Nephron (organoid): ENCODE results near the gene PRKAB1.
A peak's percentile ranks its signal among the peaks of the same experiment; 100 is the strongest.
"Not testable (repeated sequence)": the region's sequence is repeated elsewhere in the genome, so short reads cannot be mapped to it uniquely, and the experiment has no call there.

Experiments used
- H3K27ac Mint-ChIP-seq, 3 experiments: 2 replicates each; pipeline ENCODE4 v1.8.0; 2020; ENCODE audit warnings: mixed read lengths in 3 of 3, mild to moderate bottlenecking in 2 of 3, moderate library complexity in 1 of 3
- H3K27me3 Mint-ChIP-seq: 2 replicates; pipeline ENCODE4 v1.8.0; 2021; ENCODE audit warnings: low read depth, mild to moderate bottlenecking, moderate library complexity, mixed read lengths
- H3K36me3 Mint-ChIP-seq: 2 replicates; pipeline ENCODE4 v1.8.0; 2020; ENCODE audit warnings: low read depth, mixed read lengths
- H3K4me1 Mint-ChIP-seq: 2 replicates; pipeline ENCODE4 v1.8.0; 2020; ENCODE audit warnings: mixed read lengths
- H3K4me3 Mint-ChIP-seq, 3 experiments: 2 replicates each; pipeline ENCODE4 v1.8.0; 2020; ENCODE audit warnings: mild to moderate bottlenecking in 3 of 3, mixed read lengths in 3 of 3, moderate library complexity in 2 of 3
- H3K9me3 Mint-ChIP-seq: 2 replicates; pipeline ENCODE4 v1.8.0; 2020; ENCODE audit warnings: mixed read lengths
- TF ChIP-seq, protein P1 (sequence below), 3 experiments: fragments of 200-600 bp; sonication (generic); IDR thresholded peaks; one replicate each; pipeline ENCODE4 v1.5.0; 2021; ENCODE audit warnings: antibody characterized with exemption in 3 of 3; ENCODE audit not compliant: unreplicated experiment in 3 of 3

The PRKAB1 gene

DNA sequence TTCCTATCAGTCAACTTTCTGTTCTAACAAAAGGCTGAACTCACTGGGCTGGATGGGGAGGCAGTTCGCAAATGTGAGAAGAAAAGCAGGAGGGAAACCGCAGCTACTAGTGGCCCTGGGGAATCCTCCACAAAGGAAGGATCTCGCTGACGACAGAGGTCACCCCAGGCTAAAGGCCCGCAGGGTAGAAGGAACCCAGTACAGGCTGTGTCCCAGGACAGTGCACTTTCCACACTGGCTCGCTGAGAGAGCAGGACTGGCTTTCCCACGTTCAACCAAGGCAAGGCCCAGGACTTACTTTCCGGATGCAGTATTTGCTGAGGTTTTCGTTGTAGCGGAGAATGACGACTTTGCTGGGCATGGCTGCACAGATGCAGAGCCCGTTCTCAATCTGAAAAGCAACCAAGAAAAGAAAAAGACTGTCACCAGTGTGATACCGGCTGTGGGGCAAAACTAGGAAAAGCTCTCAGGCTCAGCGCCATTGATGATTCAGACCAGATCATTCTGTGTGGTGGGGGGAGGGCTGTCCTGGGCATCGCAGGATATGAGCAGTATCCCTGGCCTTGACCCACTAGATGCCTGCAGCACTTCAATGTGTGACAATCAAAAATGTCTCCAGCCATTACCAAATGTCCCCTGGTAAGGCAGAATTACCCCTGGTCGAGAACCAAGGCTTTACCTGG is 36.3 kb downstream of the PRKAB1 start:
- TF ChIP-seq, protein P1, sequence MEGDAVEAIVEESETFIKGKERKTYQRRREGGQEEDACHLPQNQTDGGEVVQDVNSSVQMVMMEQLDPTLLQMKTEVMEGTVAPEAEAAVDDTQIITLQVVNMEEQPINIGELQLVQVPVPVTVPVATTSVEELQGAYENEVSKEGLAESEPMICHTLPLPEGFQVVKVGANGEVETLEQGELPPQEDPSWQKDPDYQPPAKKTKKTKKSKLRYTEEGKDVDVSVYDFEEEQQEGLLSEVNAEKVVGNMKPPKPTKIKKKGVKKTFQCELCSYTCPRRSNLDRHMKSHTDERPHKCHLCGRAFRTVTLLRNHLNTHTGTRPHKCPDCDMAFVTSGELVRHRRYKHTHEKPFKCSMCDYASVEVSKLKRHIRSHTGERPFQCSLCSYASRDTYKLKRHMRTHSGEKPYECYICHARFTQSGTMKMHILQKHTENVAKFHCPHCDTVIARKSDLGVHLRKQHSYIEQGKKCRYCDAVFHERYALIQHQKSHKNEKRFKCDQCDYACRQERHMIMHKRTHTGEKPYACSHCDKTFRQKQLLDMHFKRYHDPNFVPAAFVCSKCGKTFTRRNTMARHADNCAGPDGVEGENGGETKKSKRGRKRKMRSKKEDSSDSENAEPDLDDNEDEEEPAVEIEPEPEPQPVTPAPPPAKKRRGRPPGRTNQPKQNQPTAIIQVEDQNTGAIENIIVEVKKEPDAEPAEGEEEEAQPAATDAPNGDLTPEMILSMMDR (IDR thresholded peaks at IDR 0.05; ENCODE audit: unreplicated experiment in 3 of 3): no peak
- Mint-ChIP-seq H3K36me3 (peaks cover 42% of the 10 kb centered on the region), H3K27ac (peak overlapping the region in 1 of 3 experiments; percentile 41), H3K4me1 (no peaks in the 10 kb centered on the region), H3K27me3 (no peaks in the 10 kb centered on the region), H3K4me3 (no peak overlapping the region), H3K9me3 (no peaks in the 10 kb centered on the region)

DNA sequence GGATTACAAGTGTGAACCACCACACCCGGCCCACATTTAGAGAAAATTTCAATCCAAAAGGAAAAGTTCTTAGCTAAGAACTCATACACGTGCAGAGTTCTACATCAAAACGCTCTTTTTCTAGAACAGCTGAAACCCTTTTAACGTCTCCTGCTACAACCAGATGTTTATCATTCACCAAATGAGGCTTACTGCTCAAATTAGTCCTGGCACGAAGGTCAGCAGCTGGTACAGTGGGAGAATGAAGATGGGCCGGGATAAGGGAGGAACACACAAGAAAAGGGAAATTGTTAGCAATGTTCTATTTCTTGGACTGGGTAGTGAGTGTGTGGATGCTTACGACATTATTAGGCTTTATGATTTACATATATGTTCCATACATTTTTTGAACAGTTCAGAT is 37.2 kb downstream of the PRKAB1 start:
- TF ChIP-seq, protein P1 (IDR thresholded peaks at IDR 0.05; ENCODE audit: unreplicated experiment in 3 of 3): no peak
- peaks cover 47% of the 10 kb centered on the region for H3K36me3 Mint-ChIP-seq
- no peak overlapping the region for H3K4me3 Mint-ChIP-seq

DNA sequence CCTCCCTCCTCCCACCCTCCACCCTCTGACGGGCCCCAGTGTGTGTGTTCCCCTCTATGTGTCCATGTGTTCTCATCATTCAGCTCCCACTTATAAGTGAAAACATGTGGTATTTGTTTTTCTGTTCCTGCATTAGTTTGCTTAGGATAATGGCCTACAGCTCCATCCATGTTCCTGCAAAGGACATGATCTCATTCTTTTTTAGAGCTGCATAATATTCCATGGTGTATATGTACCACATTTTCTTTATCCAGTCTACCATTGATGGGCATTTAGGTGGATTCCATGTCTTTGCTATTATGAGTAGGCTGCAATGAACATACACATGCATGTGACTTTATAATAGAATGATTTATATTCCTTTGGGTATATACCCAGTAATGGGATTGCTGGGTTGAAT is 38.5 kb downstream of the PRKAB1 start:
- peaks cover 50% of the 10 kb centered on the region for H3K36me3 Mint-ChIP-seq
- H3K27me3 Mint-ChIP-seq, H3K4me1 Mint-ChIP-seq, H3K27ac Mint-ChIP-seq, H3K4me3 Mint-ChIP-seq, H3K9me3 Mint-ChIP-seq: not testable (repeated sequence)

More for the DNA sequence above, 37.2 kb downstream of the PRKAB1 start:
- H3K27ac Mint-ChIP-seq: peak overlapping the region in 1 of 3 experiments; percentile 31
- no peaks in the 10 kb centered on the region for H3K4me1 Mint-ChIP-seq
- H3K9me3 Mint-ChIP-seq: no peaks in the 10 kb centered on the region
- no peaks in the 10 kb centered on the region for H3K27me3 Mint-ChIP-seq

DNA sequence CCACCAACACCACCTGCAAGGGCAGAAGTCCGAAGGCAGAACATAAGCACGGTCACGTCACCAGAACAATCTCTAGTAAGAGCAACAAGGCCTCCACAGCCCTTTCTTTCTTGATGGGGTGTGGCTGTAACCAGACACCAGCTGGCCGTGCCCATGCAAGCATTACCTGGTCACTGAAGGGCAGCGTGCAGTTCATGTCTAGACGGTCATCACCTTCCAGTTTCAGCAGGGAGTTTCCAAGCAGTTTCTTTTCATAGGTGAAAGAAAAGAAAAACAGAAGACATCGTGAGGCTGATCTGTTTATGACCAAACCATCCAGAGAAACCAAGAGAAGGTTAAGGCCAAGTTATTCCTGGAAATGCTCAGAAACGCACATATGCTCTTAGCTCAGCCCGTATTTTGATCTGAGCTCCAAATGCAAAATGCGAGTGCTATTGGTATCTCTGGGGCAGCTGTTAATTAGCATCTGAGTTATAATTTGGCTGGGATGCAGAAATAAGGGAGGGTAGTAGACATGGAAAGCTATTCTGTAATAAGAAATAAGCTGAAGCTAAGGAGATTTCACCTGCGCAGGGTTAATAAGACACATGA is 42.5 kb downstream of the PRKAB1 start:
- Mint-ChIP-seq H3K9me3 (no peaks in the 10 kb centered on the region), H3K27ac (peak overlapping the region; percentile 95 to 97 (median 96)), H3K4me1 (peaks cover 9% of the 10 kb centered on the region), H3K27me3 (no peaks in the 10 kb centered on the region), H3K4me3 (peak overlapping the region in 1 of 3 experiments; percentile 20), H3K36me3 (peaks cover 70% of the 10 kb centered on the region)
- TF ChIP-seq, protein P1 (IDR thresholded peaks at IDR 0.05; ENCODE audit: unreplicated experiment in 3 of 3): no peak

DNA sequence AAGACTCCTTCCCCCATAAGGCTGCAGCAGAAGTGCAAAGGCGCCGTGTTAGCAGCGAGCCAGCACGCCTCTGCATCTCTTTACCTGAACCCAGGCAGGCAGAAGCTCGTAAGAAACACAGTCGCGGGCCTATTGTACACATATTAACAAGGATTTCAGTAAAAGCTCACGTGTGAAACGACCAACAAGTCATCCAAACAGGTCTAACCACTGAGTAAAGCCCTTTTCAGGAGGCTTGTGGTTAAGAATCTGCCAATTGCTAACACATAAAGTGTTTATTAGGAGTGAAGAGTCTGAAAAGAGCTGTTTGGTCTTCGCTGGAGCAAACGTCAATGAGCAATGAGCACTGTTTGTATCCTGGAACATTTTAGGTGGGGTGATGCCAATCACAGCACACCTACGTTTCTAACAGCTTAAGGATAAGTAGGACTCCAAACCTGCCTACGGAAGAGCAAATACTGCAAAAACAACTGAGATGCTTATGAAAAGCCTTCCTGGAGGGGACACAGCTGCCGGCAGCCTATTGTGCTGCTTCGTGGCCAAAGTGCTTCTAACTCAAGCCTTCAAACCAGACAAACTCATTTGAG is 43.1 kb downstream of the PRKAB1 start:
- H3K27me3 Mint-ChIP-seq: no peaks in the 10 kb centered on the region
- H3K36me3 Mint-ChIP-seq: peaks cover 75% of the 10 kb centered on the region
- no peaks in the 10 kb centered on the region for H3K9me3 Mint-ChIP-seq
- peaks cover 9% of the 10 kb centered on the region for H3K4me1 Mint-ChIP-seq
- peak overlapping the region in 1 of 3 experiments; percentile 20 for H3K4me3 Mint-ChIP-seq
- TF ChIP-seq, protein P1 (IDR thresholded peaks at IDR 0.05; ENCODE audit: unreplicated experiment in 3 of 3): no peak
- H3K27ac Mint-ChIP-seq: peak overlapping the region; percentile 95 to 97 (median 96)

DNA sequence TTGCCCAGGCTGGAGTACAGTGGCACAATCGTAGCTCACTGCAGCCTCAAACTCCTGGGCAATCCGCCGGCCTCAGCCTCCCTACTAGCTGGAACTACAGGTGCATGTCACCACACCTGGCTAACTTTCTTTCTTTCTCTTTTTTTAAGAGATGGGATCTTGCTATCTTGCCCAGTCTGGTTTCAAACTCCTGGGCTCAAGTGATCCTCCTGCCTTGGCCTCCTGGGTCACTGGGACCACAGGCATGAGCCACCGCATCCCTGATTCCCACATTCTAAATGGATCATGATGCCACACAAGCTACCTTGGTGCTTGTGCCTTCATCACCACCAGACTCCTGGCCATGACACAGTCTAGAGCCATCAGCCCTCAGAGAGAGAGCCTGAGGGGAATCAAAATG is 43.8 kb downstream of the PRKAB1 start:
- TF ChIP-seq, protein P1 (IDR thresholded peaks at IDR 0.05; ENCODE audit: unreplicated experiment in 3 of 3): no peak
- Mint-ChIP-seq H3K9me3 (no peaks in the 10 kb centered on the region), H3K27ac (peak overlapping the region; percentile 95 to 97 (median 96)), H3K27me3 (no peaks in the 10 kb centered on the region), H3K4me3 (no peak overlapping the region), H3K36me3 (peaks cover 75% of the 10 kb centered on the region), H3K4me1 (peaks cover 12% of the 10 kb centered on the region)
